HG03095 (cell line): ENCODE results near the gene ANKH.
A peak's percentile ranks its signal among the peaks of the same experiment; 100 is the strongest.
"Not testable (repeated sequence)": the region's sequence is repeated elsewhere in the genome, so short reads cannot be mapped to it uniquely, and the experiment has no call there.

ENCODE experiments used
- ATAC-seq: cut with Tn5 transposase; IDR thresholded peaks from one replicate; pipeline ENCODE4 v1.9.1; 2021; ENCODE audit warnings: moderate library complexity; ENCODE audit not compliant: unreplicated experiment

Gene ANKH

DNA sequence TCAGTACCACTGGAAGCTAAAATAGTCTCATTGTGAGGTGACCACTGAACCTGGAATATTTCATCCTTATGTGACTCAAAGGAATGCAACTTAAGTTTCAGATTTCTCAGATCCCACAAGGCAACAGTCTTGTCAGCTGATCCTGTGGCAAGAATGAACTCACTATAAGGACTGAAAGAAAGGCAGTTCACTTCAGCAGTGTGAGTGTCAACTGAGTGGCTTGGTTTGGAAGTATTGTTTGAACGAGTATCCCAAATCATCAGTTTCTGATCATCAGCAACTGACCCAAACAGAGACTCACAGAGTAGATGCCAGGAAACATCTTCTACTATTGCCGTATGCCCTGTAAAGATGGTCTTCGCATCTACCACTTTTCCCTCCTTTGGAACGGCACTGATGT is 74.2 kb downstream of the ANKH start:
- ATAC-seq, result not testable (repeated sequence)

DNA sequence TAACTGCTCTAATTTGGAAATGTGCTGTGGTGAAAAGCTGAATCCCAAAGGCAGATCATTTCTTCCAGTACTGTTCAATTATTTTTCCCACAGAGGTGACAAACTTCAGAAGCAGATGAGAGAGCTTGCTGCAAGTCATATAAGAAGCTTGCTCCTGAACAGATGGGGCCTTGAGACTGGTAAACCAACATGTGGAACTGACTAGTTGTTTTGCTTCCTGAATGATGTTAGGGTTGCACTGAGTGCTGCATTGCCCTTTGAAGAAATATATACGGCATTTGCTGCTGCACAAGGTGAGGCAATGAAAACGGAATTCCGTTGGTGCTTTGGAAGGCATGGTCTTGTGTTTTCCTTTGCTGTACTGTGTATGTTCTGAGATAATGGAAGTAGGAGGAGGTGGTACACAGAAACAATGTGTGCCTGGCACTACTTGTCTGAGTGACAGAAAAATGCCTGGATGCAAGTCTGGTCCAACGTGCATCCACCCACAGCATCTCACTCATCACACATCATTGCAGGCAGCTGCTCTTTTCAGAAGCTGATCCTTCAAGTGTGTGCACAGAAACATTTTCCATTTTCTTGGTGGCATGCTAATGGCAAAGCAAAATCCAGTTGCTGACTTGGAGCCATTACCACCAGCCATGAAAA is 76.9 kb downstream of the ANKH start:
- no peak for ATAC-seq

DNA sequence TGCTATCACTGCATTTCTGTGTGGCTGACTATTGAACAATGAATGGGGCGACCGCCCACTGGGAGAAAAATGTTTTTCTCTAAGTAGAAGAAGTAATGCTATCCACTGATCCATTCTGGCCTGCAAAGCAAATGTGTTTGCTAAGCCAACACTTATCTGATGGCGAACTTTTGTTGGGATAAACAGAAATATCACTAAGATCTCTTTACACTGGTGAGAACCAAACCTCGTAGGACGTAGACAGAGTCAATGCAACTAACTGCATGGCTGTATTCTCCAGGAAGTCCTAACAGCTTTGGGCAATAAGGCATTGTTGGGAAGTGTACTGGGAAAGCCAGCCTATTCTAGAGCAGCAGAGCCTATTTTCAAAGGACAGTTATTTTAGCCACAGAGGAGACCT is 77.7 kb downstream of the ANKH start:
- no peak for ATAC-seq

DNA sequence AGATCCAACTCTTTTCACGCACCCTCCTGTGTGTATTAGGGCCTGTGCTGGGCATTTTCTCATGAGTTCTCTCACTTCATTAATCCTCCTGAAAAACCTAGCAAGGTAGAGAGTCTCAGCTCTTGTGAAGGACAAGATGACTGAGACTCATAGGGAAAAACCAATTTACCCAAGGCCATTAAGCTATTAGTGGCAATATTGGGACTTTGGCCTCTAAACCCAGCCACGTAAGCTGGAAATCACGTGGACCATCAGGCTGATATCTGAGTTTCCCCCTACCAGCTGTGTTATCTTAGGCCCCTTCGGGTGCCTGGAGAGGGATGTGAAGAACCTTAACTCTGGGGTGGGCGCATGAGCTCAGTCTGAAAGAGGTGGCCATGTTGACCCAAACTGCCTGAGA is 80.7 kb downstream of the ANKH start:
- no peak for ATAC-seq

DNA sequence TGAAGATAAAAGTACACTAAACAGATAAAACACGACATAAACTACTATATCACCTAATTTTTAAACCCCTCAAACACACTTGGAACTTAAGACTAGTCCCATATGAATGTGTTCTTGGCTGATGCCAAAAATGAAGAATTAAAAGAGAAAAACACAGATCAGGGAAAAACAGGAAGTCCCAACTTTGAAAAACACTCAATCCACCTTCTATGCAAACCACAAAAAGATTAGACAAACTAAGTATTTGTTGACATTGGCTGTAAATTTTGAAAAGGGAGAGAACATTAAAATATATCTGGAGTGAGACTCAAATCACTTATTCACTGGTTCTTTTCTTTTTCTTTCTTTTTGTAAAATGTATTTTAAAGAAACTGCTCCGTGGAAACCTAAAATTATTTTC is 81.4 kb downstream of the ANKH start:
- no peak for ATAC-seq

DNA sequence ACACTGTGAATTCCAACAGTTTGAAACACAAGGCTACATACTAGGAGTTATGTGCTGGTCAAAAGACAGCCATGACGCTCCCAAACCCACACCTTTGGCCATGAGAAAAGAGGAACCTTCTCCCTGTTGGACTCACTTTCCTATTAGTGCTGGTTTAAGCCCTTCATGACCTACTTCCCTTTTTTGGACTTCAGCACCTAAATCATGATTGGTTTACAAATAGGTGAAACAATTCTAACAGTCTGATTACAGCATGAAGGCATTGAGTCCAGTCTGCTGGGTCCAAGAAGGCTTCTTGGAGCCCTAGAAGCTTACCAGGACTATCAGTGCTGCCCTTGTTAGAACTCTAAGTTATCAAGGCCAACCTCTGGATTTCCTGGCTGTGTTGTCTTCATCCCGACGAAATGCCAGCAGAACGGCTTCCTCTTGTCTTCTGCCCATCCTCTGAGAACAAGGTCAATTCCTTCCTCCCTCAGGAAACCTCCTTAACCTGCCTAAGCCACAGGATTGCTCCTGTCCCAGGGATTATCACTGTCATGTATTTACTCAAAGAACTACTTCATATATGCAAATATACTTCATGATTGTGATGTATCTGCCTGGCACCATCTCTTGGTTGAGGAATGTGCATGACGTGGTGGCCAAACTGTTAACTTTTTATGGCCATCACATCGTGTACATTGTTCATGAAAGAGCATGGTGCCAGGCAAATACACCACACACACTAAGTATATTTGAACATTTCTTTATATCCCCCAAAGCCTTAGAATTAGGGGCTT is 83.6 kb downstream of the ANKH start:
- no peak for ATAC-seq

DNA sequence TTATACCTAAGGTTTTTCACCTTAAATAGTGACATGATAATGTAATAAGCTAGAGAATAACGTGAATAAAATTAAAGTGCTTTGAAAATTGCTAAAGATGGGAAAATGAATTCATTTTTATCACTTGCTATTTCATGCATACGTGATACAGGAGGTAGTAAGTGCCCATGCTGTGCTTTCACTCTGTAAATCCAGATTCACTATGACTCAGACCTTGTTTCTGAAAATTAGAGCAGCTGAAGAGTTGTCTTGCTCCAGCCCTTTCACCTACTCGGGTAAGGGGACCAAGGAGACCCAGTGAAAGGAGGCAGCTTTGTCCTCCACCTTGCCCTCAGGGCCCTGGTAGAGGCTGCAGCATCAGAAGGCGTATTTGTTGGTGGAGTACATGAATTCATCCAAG is 87.9 kb downstream of the ANKH start:
- peak; percentile 59 for ATAC-seq

DNA sequence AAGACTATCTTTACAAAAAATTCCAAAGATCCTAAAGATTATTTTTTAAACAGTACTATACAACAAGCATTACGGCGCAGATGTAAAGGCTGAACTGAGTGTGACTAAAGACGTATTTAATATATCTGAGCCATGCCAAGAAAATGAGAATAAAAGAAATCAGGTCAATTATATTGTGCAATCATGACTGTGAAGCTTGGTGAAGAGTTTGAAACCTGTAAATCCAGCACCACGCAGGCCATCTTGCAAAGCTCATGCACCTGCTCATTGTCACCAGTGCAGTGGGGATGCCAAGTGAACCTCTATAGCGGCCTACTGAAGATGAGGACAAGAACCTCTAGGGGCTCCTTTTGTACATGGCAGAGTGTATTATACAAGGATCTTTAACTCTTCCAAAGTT is 89.0 kb downstream of the ANKH start:
- ATAC-seq, result no peak

DNA sequence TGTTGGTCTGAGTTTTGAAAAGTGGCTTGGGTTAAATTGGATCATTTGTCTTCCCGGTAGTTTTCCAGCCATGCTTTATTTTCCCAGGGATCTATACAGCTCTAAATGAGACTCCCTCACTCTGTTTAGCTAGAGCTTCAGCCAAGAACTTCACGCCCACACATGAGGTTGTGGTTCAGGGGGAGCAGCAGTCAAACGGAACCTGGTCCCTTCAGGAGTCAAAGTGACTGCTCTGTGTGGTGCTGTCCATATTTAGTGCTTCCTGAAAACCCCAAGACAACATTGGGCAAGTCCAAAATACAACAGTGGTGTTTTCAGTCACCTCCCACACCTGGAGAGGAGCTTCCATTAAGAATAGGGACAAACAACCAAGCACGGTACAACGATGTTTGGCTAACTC is 90.5 kb downstream of the ANKH start:
- peak; percentile 64 for ATAC-seq

DNA sequence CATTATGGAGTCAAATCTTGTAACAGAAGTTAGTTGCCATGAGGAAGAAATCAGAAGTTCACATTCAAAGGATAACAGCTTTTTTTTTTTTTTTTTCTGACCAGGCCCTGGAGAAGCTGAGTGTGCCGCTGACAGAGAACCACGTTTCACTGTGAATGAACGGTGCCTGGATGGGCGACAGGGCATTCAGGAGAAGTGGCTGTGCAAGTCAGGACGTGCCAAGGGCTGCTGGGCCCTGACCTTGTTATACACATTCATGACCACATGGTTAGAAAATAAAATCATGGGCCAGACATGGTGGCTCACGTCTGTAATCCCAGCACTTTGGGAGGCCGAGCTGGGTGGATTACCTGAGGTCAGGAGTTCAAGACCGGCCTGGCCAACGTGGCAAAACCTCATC is 91.6 kb downstream of the ANKH start:
- ATAC-seq, result no peak

DNA sequence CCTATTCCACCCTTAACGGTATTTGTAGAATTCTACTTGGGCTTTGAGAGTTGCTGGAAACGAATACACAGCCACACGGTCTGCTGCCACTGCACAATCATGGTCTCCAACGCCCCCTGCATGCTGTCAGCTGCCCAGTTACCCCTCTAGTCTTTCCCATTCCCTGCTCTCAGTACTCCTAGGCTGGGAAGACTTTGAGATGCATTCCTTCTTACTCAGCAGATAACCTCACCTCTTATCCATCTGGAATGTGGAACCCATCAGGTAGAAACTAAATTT is 92.8 kb downstream of the ANKH start:
- no peak for ATAC-seq

DNA sequence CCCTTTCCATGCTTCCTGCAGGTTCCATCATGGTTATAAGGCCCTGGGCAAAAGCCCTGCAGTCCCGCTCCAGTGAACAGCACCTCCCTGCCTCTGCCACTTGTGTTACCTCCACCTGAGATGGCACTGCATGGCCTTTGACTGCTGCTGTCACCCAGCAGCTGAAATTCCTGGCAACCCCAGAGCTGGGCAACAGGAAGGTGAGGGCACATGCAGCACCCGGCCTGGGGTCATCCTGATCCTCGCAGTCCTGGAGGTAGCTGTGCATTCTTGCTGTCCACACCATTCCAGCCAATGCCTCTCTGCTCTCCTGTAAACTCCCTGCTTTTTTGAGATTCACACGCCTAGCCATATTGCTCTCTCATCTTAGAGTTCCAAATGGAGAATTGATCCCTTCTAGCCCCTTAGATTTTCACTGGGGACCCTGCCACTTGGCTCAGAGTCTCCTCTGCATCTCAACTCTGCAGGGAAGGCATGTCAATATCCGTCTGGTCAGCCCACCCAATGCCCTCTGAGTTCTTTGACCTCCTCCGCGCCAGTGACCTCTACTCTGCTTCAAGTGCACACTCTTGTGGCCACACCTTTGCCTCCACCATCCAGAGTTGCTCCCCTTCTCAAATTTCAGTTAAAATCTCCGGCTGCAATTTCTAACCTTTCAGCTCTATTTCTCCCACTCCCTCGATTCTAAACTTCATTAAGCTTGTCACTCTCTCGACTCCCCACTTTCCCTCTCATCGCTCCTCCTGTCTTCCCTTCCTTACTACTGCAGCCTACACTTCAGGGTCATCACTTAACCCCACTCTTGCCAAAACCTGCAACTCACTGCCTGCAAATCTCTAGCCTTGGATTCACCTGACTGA is 93.4 kb downstream of the ANKH start:
- ATAC-seq, result no peak

DNA sequence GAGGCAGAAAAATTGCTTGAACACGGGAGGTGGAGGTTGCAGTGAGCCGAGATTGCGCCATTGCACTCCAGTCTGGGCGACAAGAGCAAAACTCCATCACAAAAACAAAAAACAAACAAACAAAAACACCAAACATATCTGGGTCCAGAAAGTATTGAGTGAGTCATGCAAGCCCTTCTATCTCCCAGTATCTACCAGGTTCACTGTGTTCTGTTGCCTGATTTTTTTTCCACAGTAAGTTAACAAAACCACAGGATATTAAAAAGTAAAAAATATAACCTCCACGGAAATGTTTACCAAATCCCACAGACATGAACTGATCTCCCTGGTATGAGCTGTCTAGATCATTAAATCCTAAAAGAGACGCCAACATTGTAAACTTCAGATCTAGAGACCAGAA is 94.4 kb downstream of the ANKH start:
- ATAC-seq, result no peak

DNA sequence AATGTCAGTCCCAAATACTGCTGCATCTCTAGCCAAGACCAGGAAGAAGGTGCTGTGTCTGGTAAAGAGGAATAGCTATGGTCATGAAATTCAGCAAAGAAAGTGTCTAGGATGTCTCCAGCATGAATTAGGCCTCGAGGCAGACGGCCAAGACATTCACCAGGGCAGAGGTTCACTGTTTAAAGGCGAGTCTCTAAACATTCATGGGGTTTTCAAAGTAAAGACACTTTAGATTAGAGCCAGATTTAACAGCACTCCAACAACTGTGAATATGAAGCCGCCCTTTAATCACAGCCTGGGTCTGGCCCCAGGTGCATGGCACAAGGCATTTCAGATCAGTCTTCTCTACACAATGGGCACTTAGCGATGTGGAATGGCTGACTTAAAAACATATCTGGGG is 95.0 kb downstream of the ANKH start:
- no peak for ATAC-seq

DNA sequence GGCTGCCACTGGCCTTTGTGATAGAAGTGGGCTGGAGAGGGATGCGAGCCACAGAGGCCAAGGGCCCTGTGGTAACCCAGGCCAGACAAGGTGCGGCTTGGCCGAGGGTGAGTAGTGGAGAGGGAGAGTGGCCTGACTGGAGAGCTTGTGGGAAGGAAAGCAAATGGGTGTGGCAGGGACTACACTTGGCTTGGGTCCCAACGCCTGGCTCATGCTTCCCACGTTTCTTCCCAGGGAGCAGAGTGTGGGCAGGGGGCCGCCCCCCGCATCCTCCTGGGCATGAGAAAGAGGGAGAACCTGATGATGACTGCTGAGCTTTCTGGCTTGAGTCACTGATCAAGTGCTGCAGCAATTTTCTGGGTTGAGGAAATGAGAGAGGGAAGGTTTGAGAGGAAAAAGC is 95.7 kb downstream of the ANKH start:
- ATAC-seq, result no peak

DNA sequence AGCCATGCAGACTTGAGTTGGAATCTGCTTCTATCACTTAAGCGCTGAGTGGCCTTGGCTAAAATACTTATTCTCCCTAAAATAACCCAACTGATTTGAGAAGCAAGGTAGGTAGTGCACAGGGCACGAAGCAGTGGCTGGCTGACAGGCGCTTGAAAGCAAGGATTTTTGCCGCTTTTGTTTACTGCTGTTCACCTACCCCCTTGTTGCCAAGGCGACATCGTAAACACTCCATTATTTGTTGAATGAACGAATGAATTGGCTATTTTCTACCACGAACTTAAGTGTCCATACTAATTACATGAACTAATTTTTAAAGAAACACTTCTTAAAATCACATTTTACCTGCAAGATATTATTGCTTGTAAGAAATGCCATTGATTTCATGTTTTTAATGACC is 98.0 kb downstream of the ANKH start:
- no peak for ATAC-seq

DNA sequence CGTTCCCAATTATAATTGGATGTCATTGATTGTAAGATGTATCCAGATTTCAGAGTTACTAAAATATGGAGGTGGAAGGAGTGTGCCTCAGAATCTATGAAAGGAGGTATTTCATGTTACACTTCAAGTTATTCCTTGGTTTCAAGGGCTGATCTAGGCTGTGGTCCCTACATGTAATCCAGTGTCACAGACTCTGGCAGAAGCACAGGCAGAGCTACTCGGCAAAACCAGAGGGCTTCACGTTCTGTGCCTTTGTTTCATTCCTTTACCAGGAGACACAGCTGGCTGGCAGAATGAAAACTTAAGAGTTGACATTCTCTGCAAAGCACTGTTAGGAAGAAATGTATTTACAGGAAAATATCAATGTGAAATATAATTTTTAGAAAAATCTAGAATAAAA is 99.6 kb downstream of the ANKH start:
- ATAC-seq, result no peak

DNA sequence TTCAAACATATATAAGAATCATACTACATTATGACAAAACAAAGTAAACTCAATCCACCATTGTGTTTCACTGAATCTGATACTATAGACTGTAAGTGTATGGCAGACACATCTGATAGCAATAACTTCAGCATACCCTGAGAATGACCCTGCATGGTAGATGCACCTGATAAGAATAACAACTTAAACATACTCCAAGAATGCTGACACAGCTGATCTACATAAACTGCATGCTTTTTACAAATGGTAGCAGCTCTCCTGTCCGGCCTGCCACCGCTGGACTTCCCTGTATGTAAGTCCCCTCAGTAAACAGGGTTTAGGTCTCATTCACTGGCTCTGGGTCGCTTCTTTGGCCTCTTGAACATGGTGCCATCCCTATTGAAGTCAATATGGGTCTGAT is 100.4 kb downstream of the ANKH start:
- ATAC-seq, result no peak

DNA sequence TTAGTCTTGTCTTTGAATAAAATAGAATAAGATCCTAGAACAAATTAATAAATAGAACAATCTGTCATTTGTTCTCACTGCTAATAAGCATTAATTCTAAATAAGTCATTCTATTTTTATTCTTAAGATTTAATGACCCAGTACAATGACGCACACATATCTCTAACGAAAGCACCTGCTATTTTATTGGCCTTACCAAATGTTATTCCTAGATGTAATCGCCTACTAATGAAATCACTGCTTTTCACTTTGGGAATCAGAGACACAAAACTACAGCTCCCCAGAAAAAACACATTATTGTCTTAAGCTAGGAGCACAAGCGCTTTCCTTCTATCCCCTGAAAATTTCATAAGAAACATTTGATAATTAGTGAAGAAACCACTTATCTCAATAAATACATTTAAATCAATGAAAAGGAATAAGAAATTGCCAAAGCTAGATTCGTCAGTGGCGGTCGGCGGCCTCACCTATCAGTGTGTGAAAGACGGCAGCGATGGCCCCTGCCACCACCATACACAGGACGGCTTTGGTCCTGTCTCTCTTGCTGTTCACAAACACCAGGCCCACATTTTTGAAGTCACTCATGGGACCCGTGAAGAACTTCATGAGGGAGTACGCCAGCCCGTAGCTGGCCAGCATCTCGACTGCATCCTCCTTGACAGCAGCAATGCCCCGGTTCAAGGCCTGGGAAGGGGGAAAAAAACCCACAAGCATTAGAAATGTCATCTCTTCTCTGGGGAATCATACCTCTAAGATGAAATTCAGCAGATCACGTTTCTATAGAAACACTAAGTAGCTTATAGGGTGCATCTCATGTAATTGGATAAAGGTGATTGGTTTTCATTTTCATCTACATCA is 102.8 kb downstream of the ANKH start:
- ATAC-seq, result no peak

DNA sequence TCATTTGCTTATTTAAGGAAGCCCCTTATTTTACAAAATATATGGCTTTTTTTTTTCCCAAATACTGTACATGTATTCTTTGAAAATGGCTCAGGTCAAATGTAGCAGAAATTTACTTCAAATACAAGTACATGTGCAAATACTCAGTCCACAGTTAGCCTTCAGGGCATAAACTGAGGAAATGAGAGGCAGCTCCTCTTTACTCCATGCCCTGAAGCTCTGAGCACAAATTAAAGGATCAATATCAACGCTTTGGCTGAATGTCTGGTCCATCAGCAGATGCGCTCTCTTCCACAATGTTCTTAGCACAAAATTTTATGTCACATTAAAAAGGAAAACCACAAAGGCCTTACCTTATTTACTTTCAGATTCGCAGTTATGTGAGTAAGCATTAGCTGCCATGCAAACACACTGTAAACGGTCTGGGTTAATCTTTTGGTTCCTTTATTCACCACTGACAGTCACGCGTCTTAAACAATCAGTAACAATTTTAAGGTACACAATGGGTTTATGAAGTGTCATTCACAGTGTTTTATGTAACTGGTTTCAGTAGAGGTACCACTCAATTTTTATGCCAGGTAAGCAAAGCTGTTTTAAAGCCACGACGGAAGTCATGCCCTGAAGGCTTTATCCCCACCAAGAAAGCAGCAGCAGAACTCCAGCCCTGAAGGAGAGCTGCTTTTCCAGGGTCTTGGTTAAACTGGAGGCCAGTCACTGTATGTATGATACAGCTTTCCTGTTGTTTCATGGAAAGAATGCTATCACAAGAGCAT is 103.7 kb downstream of the ANKH start:
- ATAC-seq, result peak; percentile 51
